Neuron (in vitro differentiated cells): ENCODE measurements around the gene CAMK1D.

Experiments
- H2AFZ ChIP-seq: one replicate; pipeline ENCODE4 v1.6.1; 2013; ENCODE audit warnings: low read depth, mild to moderate bottlenecking, inconsistent platforms, low read length, moderate library complexity
- H3K27me3 ChIP-seq: one replicate; pipeline ENCODE4 v1.6.1; 2013; ENCODE audit warnings: low read length; ENCODE audit not compliant: insufficient read depth
- H3K36me3 ChIP-seq: one replicate; pipeline ENCODE4 v1.6.1; 2013; ENCODE audit warnings: low read length; ENCODE audit not compliant: insufficient read depth
- H3K4me1 ChIP-seq: one replicate; pipeline ENCODE4 v1.6.1; 2013; ENCODE audit warnings: low read length; ENCODE audit not compliant: insufficient read depth
- H3K4me3 ChIP-seq: 2 replicates; pipeline ENCODE4 v1.5.1; 2013; ENCODE audit warnings: mild to moderate bottlenecking, low read length, moderate library complexity
- H3K9me3 ChIP-seq: one replicate; pipeline ENCODE4 v1.6.1; 2013; ENCODE audit warnings: low read length

CAMK1D gene

DNA sequence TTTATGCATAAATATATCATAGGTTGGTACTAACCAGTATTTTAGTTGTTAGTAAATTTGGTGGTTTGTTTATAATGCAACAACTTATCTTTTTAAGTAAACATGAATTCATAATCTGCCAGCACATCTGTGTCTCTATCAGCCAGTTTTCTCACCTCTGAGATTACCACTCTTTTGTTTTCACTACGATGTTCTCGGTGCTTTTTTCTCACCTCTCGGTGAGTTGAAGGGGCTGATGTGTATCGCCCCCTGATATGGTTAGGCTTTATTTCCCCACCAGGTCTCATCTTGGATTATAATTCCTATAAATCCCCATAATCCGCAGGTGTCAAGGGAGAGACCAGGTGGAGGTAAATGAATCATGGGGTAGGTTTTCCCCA is 114.1 kb downstream of the CAMK1D start:
- Histone ChIP-seq H3K27me3 (no peaks in the 10 kb centered on the region), H2AFZ (no peak overlapping the region), H3K4me1 (peaks cover 3% of the 10 kb centered on the region), H3K4me3 (no peak overlapping the region), H3K36me3 (no peaks in the 10 kb centered on the region), H3K9me3 (no peaks in the 10 kb centered on the region)

DNA sequence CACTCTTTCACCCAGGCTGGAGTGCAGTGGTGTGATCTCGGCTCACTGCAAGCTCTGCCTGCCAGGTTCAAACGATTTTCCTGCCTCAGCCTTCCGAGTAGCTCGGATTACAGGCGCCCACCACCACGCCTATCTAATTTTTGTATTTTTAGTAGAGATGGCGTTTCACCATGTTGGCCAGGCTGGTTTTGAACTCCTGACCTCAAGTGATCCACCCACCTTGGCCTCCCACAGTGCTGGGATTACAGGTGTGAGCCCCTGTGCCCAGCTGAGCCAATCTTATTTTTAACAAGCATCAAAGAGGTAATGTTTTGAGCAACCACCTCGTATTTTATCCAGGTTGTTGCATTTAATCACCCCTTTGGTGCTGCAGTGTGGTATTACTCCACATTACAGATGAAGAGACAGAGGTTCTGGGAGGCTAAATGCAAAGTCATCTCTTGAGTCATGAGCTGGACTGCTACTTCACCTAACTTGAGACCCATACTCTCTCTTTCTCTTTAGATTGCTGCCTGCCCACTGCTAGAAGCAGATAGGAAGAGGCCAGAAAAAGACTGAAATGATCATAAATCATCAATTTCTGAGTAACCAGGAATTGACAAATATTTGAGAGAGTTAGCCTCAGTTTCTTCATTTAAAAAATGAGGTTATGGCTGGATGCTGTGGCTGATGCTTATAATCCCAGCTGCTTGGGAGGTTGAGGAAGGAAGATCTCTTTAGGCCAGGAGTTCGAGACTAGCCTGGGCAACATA is 116.2 kb downstream of the CAMK1D start:
- peaks cover 3% of the 10 kb centered on the region for H3K4me1 ChIP-seq

DNA sequence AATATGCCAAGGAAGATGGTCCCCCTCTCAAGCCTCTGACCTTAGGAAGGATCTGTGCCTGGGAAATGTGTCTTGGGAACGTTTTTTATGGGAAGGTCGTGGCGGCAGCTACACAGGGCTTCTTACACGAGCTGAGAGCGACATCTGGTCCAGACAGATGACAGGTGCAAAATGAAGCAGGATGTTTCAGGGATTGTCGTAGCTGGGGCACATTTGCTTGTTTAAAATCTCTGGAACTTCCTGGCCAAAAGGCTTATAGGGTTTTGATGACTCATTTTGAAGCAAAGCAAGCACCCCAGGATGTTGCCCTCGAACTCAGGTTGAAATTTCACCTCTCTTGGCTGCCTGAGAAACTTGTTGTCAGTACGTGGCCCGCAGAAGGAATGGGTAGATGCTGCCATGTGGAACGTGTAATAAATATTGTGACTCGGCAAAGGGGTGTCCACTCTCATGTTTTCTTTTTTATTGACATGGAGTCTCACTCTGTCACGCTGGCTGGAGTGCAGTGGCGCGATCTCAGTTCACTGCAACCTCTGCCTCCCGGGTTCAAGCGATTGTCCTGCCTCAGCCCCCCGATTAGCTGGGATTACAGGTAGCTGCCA is 117.5 kb downstream of the CAMK1D start:
- H2AFZ ChIP-seq = no peak overlapping the region
- H3K4me3 ChIP-seq = no peak overlapping the region
- H3K36me3 ChIP-seq = no peaks in the 10 kb centered on the region
- no peaks in the 10 kb centered on the region for H3K27me3 ChIP-seq
- H3K9me3 ChIP-seq = no peaks in the 10 kb centered on the region
- H3K4me1 ChIP-seq = peaks cover 3% of the 10 kb centered on the region

More for the DNA sequence above, 116.2 kb downstream of the CAMK1D start:
- Histone ChIP-seq H3K9me3 (no peaks in the 10 kb centered on the region), H3K36me3 (no peaks in the 10 kb centered on the region), H3K27me3 (no peaks in the 10 kb centered on the region), H3K4me3 (no peak overlapping the region), H2AFZ (no peak overlapping the region)

DNA sequence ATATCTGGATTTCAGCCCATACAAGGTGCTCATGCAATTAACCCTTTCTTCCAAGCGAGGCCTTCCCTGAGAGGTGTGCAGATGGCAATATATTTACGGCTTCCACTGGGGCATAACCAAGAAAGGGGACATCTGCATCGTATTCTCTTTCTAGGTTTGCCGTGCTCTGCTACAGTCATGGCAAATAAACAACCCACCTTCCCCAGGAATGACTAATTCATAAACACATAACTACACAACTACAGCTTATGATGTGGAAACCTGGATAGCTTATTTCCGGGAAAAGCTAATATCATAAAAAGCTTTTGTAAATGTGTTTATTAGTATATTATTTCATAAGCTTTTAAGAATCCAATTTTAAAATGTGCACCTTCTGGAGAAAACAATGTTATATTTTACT is 120.0 kb downstream of the CAMK1D start:
- Histone ChIP-seq H3K4me3 (no peak overlapping the region), H3K9me3 (no peaks in the 10 kb centered on the region), H3K4me1 (peaks cover 3% of the 10 kb centered on the region), H3K27me3 (no peaks in the 10 kb centered on the region), H3K36me3 (no peaks in the 10 kb centered on the region), H2AFZ (no peak overlapping the region)

DNA sequence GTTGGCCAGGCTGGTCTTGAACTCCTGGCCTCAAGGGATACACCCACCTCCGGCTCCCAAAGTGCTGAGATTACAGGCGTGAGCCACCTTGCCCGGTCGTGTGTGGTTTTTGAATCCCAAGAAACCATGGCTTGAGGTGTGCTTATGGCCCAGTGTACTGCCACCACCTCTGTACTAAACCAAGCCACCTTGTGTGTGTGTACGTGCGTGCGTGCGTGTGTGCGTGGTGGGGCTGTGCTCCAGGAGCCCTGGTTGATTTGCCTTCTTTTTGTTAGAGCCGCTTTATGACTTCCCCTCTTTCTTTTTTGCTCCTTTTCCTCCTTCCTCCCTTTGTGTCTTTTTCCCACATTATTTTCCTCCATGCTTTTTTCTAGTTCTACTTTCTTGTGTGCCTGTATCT is 121.4 kb downstream of the CAMK1D start:
- Histone ChIP-seq H3K36me3 (no peaks in the 10 kb centered on the region), H2AFZ (no peak overlapping the region), H3K27me3 (no peaks in the 10 kb centered on the region), H3K4me3 (no peak overlapping the region), H3K4me1 (peaks cover 3% of the 10 kb centered on the region), H3K9me3 (no peaks in the 10 kb centered on the region)

DNA sequence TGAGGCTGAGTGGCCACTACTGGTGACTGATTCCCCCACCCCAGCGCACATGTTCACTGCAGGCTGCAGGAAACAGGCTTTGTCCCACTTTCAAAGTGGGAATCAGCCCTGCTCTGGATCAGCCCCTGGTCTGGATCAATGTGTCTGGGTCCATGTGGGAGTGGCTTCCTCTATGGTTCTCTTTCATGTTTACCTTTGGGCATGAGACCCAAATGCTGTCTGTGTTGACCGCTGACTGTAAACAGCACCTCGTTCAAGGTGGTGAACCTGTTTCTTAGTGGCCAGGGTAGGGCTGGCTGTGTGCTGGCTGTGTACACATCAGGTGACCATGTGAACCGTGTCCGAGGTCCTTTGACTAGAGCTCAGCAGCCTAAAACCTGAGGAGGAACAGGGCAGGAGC is 121.8 kb downstream of the CAMK1D start:
- H3K27me3 ChIP-seq = no peaks in the 10 kb centered on the region
- H3K4me3 ChIP-seq = no peak overlapping the region
- no peaks in the 10 kb centered on the region for H3K36me3 ChIP-seq
- H3K4me1 ChIP-seq = peaks cover 3% of the 10 kb centered on the region
- H2AFZ ChIP-seq = no peak overlapping the region
- no peaks in the 10 kb centered on the region for H3K9me3 ChIP-seq

DNA sequence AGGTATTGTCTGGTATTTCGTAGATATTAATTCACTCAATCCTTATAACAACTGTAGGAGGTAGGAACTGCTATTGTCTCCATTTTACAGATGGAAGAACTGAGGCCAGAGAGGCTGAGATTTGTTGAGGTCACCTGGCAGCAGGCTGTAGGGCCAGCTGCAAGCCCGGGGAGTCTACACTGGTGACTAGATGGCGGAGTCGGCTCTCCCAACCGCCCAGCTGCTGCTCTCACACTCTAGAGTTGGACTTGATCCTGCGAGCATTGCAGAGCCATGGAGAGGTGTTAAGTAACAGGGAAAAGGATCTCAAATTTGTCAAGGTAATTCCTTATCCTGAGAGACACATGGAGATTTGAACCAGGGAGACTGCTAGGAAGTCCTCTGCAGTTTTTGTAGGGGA is 124.1 kb downstream of the CAMK1D start:
- Histone ChIP-seq H3K4me1 (no peaks in the 10 kb centered on the region), H3K4me3 (no peak overlapping the region), H3K27me3 (no peaks in the 10 kb centered on the region), H2AFZ (no peak overlapping the region), H3K36me3 (no peaks in the 10 kb centered on the region), H3K9me3 (no peaks in the 10 kb centered on the region)

DNA sequence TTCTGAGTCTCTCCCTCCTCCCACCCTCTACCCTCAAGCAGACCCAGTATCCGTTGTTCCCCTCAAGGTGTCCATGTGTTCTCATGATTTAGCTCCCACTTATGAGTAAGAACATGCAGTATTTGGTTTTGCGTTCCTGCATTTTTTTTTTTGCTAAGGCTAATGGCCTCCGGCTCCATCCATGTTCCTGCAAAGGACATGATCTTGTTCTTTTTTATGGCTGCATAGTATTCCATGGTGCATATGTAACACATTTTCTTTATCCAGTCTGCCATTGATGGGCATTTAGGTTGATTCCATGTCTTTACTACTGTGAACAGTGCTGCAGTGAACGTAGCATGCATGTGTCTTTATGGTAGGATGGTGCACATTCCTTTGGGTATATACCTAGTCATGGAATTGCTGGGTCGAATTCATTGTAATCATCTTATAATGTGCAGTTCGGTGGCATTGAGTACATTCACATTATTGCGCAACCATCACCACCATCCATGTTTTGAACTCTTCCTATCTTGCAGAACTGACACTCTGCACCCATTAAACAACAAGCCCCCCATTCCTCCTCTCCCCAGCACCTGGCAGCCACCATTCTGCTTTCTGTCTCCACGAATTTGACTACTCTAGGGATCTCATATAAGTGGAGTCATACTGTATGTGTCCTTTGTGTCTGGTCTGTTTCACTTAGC is 125.5 kb downstream of the CAMK1D start:
- Histone ChIP-seq H3K9me3 (no peaks in the 10 kb centered on the region), H2AFZ (no peak overlapping the region), H3K27me3 (no peaks in the 10 kb centered on the region), H3K4me3 (no peak overlapping the region), H3K36me3 (no peaks in the 10 kb centered on the region), H3K4me1 (no peaks in the 10 kb centered on the region)

DNA sequence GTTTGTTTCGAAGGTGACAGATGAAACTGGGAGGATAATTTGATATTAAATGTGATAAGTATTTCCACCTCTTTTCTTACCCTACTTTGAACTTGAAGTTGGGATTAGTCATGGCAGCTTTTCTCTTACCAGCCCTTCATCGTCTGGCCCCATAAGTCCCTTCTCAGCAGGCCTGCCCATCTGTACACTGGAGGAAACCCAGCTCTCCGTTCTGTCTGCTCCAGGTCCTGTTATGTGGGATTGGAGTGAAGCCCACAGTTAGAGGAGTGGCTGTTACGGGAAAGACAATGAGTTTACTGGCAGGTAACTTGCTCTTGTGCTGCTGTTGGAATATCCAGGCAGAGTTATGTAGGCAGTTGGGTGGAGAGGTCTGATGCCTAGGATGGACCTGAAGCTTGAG is 127.3 kb downstream of the CAMK1D start:
- Histone ChIP-seq H3K9me3 (no peaks in the 10 kb centered on the region), H3K4me1 (no peaks in the 10 kb centered on the region), H3K36me3 (no peaks in the 10 kb centered on the region), H2AFZ (no peak overlapping the region), H3K27me3 (no peaks in the 10 kb centered on the region), H3K4me3 (no peak overlapping the region)

DNA sequence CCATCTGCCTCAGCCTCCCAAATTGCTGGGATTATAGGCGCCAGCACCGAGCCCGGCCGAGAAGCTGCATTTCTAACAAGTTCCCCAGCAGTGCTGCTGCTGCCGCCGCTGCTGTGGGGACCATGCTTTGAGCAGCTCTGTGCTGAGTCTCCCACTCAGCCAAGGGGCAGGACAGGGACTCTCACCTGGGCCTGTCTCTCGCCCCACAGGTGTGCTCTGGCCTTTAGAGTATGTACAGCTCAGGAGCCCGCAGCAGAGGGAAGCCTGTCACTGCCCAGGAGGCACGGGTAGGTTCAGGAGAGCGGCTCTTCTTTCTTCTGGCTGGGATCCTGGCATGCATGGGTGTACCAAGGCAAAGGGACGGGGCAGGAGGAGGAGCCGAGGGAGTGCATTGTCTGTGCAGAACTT is 130.1 kb downstream of the CAMK1D start:
- Histone ChIP-seq H3K27me3 (no peaks in the 10 kb centered on the region), H3K9me3 (no peaks in the 10 kb centered on the region), H2AFZ (no peak overlapping the region), H3K4me3 (no peak overlapping the region), H3K4me1 (no peaks in the 10 kb centered on the region), H3K36me3 (no peaks in the 10 kb centered on the region)

DNA sequence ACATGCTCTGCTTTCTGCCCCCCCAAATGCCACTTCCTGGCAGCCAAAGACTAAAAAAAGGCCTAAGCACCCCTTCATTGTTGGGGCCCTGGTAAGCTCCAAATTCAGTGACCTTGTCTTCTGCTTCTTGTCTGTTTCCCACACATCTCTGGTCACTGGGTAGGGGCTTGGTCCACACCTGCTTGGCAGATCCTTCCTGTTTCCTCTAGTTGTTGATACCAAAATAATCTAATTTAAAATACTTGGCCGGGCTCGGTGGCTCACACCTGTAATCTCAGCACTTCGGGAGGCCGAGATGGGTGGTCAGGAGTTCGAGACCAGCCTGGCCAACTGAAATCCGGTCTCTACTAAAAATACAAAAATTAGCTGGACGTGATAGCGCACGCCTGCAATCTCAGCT is 130.6 kb downstream of the CAMK1D start:
- H3K36me3 ChIP-seq = no peaks in the 10 kb centered on the region
- H3K9me3 ChIP-seq = no peaks in the 10 kb centered on the region
- H3K4me3 ChIP-seq = no peak overlapping the region
- no peaks in the 10 kb centered on the region for H3K27me3 ChIP-seq
- H2AFZ ChIP-seq = no peak overlapping the region
- H3K4me1 ChIP-seq = no peaks in the 10 kb centered on the region

DNA sequence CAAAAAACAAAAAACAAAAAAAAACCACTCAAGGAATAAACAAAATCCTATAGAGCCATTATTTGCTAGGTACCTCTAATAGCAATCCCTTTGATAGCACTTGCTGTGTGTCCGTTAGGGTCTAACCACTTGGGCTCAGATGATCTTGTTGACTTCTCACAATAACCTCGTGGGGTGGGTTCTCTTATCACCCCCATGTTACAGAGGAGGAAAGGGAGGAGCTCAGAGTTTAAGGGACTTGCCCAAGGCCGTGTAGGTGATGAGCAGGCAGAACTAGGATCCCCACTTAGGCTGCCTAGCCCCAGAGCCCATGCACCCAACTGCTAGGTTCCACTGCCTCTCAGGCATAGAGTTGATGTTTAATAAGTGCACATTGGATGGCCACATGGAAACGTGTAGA is 131.1 kb downstream of the CAMK1D start:
- no peaks in the 10 kb centered on the region for H3K36me3 ChIP-seq
- no peaks in the 10 kb centered on the region for H3K9me3 ChIP-seq
- H3K4me1 ChIP-seq = no peaks in the 10 kb centered on the region
- no peak overlapping the region for H2AFZ ChIP-seq
- no peak overlapping the region for H3K4me3 ChIP-seq
- H3K27me3 ChIP-seq = no peaks in the 10 kb centered on the region

DNA sequence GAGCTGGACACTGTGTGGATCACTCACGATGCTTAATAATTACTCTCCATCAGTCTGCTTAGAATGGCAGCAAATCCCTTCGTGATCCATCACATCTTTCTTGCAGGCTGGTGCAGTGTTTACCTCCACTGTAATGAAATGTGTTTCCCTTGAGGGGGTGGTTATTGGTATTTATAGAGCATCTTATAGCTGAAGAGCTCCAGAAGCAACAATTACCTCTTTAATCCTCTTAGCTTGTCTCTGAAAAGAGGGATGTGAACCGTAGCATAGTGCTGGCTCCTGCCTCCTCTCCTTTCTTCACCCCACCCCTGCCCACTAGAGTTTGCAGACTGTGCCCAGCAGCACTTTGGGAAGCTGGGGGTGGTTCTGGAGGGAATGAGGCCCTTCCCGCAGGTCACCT is 132.6 kb downstream of the CAMK1D start:
- Histone ChIP-seq H2AFZ (no peak overlapping the region), H3K4me3 (no peak overlapping the region), H3K4me1 (no peaks in the 10 kb centered on the region), H3K36me3 (no peaks in the 10 kb centered on the region), H3K9me3 (no peaks in the 10 kb centered on the region), H3K27me3 (no peaks in the 10 kb centered on the region)
